ENCODE data around the gene RARS1. TPM values are rescaled to one million over a fixed set of nuclear protein-coding genes. Genes with fewer than 3 reads are reported as not detected.

The RARS1 gene
- total and polyA plus RNA-seq, 2 of the 8 experiments (the other 6 are each of a cell fraction or from before 2014, with no cell fraction given): 30.2 to 108 TPM

GRCh38 chr5:168472329-168472728 is 13.9 kb upstream of the RARS1 start:
- no peak overlapping the region for H2BK15ac ChIP-seq (ENCODE audit: low read length)
- no peak overlapping the region for H2AK5ac ChIP-seq (ENCODE audit: low read depth, low read length)
- DNase-seq (ENCODE audit: low read depth in 1 of 2, low spot score in 2 of 2) (no peak), FAIRE-seq (no peak)
- H3K4me1 ChIP-seq (replicated peaks in 1 of 4; ENCODE audit: control insufficient read depth in 3 of 4, insufficient read depth in 4 of 4, low read length in 3 of 4): no peaks in the 10 kb centered on the region
- H2BK5ac ChIP-seq (ENCODE audit: low read depth, low read length): no peak overlapping the region
- no peak overlapping the region for H3K14ac ChIP-seq (ENCODE audit: insufficient read length)
- H2AFZ ChIP-seq (ENCODE audit: low read length): no peak overlapping the region
- H3K79me2 ChIP-seq (ENCODE audit: control insufficient read depth in 1 of 2, insufficient read depth in 2 of 2, low read length in 2 of 2): no peaks in the 10 kb centered on the region
- no peaks in the 10 kb centered on the region for H4K20me1 ChIP-seq (replicated peaks in 1 of 2; ENCODE audit: control insufficient read depth in 1 of 2, insufficient read depth in 2 of 2, low read length in 2 of 2)
- H3K9ac ChIP-seq (replicated peaks in 1 of 4; ENCODE audit: extremely low read depth in 1 of 4, low read depth in 3 of 4, low read length in 3 of 4): no peak overlapping the region
- no peaks in the 10 kb centered on the region for H3K79me1 ChIP-seq (ENCODE audit: low read depth, low read length)
- H3K4ac ChIP-seq (replicated peaks; ENCODE audit: insufficient read length, low read depth, low read length): no peak overlapping the region
- no peak overlapping the region for H3K23ac ChIP-seq (ENCODE audit: insufficient read length)
- no peak overlapping the region for H2BK12ac ChIP-seq (ENCODE audit: low read depth, low read length)
- H4K5ac ChIP-seq (ENCODE audit: insufficient read length, low read depth, low read length): no peak overlapping the region
- no peak overlapping the region for H4K91ac ChIP-seq (replicated peaks; ENCODE audit: insufficient read length, low read length)
- H3K18ac ChIP-seq (ENCODE audit: extremely low read depth, low read length): no peak overlapping the region
- peaks cover 3 to 17% (median 9%) of the 10 kb centered on the region in 4 experiments; a peak in 5 of 8 replicates for H3K36me3 ChIP-seq (ENCODE audit: control insufficient read depth in 2 of 4, insufficient read depth in 4 of 4, low read length in 3 of 4)
- no peaks in the 10 kb centered on the region for H3K9me3 ChIP-seq (ENCODE audit: insufficient read depth in 2 of 2, low read depth in 1 of 2, low read length in 1 of 2)
- H3K27ac ChIP-seq (ENCODE audit: low read depth, low read length): no peak overlapping the region
- H3K4me2 ChIP-seq (ENCODE audit: insufficient read depth in 1 of 2, low read depth in 2 of 2, low read length in 2 of 2): no peak overlapping the region
- ChIA-PET CTCF (ENCODE audit: partially characterized antibody) (interaction anchor here (1.0 to 2.1 kb wide), 4 partner anchors 10 to 203 kb away, joined by 3 to 11 read pairs (median 4); no protein-coding TSS in a partner anchor), POLR2A (ENCODE audit: partially characterized antibody) (no interaction called here)
- H2BK20ac ChIP-seq (ENCODE audit: low read length): no peak overlapping the region
- no peaks in the 10 kb centered on the region for H3K23me2 ChIP-seq (ENCODE audit: low read depth, low read length)
- no peaks in the 10 kb centered on the region for H3K27me3 ChIP-seq (replicated peaks in 1 of 4; ENCODE audit: control insufficient read depth in 3 of 4, extremely low read depth in 1 of 4, insufficient read depth in 3 of 4, low read length in 3 of 4)
- H4K8ac ChIP-seq (ENCODE audit: extremely low read depth, insufficient read depth, low read length): no peak overlapping the region
- no peak overlapping the region for H3K56ac ChIP-seq (replicated peaks; ENCODE audit: insufficient read length, low read depth, low read length)
- no peak overlapping the region for H3K4me3 ChIP-seq (ENCODE audit: extremely low read depth in 1 of 4, insufficient read depth in 2 of 4, low read depth in 3 of 4, low read length in 4 of 4)
- no peak overlapping the region for H2BK120ac ChIP-seq (replicated peaks; ENCODE audit: low read depth, low read length)
- TF ChIP-seq POLR2A (IDR thresholded peaks at IDR 0.05; ENCODE audit: control extremely low read depth in 1 of 2, low read depth in 2 of 2, low read length in 2 of 2) (no peak), RBBP5 (IDR thresholded peaks at IDR 0.05; ENCODE audit: borderline replicate concordance, low read depth, low read length) (no peak), EZH2 (IDR thresholded peaks at IDR 0.05; ENCODE audit: low read depth, low read length, severe bottlenecking) (no peak), TAF1 (IDR thresholded peaks at IDR 0.05; ENCODE audit: low read depth, low read length) (no peak), MAFK (IDR thresholded peaks at IDR 0.05; ENCODE audit: low read depth, low read length) (no peak), CBX8 (IDR thresholded peaks at IDR 0.05; ENCODE audit: borderline replicate concordance, low read depth, low read length) (no peak), HDAC6 (IDR thresholded peaks at IDR 0.05; ENCODE audit: low read depth, low read length) (no peak), SP1 (IDR thresholded peaks at IDR 0.05; ENCODE audit: low read depth, low read length) (no peak), JUND (IDR thresholded peaks at IDR 0.05; ENCODE audit: low read length) (no peak), RFX5 (IDR thresholded peaks at IDR 0.05; ENCODE audit: borderline replicate concordance, low read depth, low read length) (no peak), CBX5 (IDR thresholded peaks at IDR 0.05; ENCODE audit: low read depth, low read length) (no peak), EGR1 (IDR thresholded peaks at IDR 0.05; ENCODE audit: borderline replicate concordance, low read depth, low read length) (no peak)
- TF ChIP-seq, protein P1, sequence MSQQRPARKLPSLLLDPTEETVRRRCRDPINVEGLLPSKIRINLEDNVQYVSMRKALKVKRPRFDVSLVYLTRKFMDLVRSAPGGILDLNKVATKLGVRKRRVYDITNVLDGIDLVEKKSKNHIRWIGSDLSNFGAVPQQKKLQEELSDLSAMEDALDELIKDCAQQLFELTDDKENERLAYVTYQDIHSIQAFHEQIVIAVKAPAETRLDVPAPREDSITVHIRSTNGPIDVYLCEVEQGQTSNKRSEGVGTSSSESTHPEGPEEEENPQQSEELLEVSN (IDR thresholded peaks at IDR 0.05): no peak
- 87% methylated on average over 5 of the region's 5 CpGs; no CpG with 5 or more reads in 1 of the 2 experiments for WGBS, 2 experiments (ENCODE audit: extremely low coverage in 1 of 2, insufficient coverage in 1 of 2, insufficient read length in 1 of 2, insufficient replicate concordance in 2 of 2, low coverage in 1 of 2, low lambda C conversion rate in 2 of 2, missing lambda C conversion rate in 1 of 2)
